K562 (cell line): ENCODE results near the gene TFF3.

Source experiments
- ATF7 ChIP-seq: fragments of 450-650 bp; IDR thresholded peaks from 2 replicates; pipeline ENCODE4 v1.7.1; 2014; ENCODE audit warnings: mild to moderate bottlenecking, moderate library complexity
- KDM1A ChIP-seq, 2 experiments: fragments of 450-650 bp; IDR thresholded peaks; 2 replicates each; pipeline ENCODE4 v1.6.1; 2016; ENCODE audit warnings: mild to moderate bottlenecking in 2 of 2
- POLR2AphosphoS5 ChIP-seq: IDR thresholded peaks from 2 replicates; pipeline ENCODE4 v1.6.1; 2011; ENCODE audit warnings: mild to moderate bottlenecking, low read depth, low read length, moderate library complexity; ENCODE audit not compliant: control insufficient read depth, insufficient read depth
- SP1 ChIP-seq: sonication (generic); formaldehyde crosslinking; IDR thresholded peaks from 2 replicates; pipeline ENCODE4 v1.8.1; 2022; ENCODE audit warnings: mild to moderate bottlenecking, missing genetic modification reagents
- ZC3H8 ChIP-seq: fragments of 450-650 bp; IDR thresholded peaks from 2 replicates; pipeline ENCODE4 v1.6.1; 2017

DNA sequence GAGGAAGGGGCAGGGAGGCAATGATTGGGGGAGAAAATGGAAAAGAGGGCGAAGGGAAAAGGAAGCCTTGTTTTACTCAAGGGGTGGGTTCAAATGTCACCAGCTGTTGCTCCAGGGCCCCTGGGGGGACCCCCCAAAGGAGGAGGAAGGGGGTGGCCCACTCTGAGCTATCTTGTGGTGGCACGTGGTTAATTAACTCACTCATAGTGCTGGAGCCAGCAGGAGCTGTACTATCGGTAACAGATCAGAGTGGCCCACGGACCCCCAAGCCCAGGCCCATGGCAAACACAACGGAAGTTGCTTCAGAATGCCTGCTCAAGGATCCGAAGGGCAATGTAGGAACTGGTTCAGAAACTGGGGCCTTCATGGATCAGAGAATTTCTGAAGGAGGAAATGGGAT is 28.3 kb upstream of the TFF3 start:
- TF ChIP-seq POLR2AphosphoS5 (no peak), SP1 (CRISPR knock-in tag) (no peak), ZC3H8 (no peak), KDM1A (IDR thresholded peaks at IDR 0.05) (no peak), ATF7 (no peak)
